HG02763 (cell line): ENCODE measurements around the gene RAD51.

Experiments
- ATAC-seq: cut with Tn5 transposase; IDR thresholded peaks from one replicate; pipeline ENCODE4 v1.9.1; 2021; ENCODE audit warnings: mild to moderate bottlenecking, moderate library complexity; ENCODE audit not compliant: unreplicated experiment

Gene RAD51

DNA sequence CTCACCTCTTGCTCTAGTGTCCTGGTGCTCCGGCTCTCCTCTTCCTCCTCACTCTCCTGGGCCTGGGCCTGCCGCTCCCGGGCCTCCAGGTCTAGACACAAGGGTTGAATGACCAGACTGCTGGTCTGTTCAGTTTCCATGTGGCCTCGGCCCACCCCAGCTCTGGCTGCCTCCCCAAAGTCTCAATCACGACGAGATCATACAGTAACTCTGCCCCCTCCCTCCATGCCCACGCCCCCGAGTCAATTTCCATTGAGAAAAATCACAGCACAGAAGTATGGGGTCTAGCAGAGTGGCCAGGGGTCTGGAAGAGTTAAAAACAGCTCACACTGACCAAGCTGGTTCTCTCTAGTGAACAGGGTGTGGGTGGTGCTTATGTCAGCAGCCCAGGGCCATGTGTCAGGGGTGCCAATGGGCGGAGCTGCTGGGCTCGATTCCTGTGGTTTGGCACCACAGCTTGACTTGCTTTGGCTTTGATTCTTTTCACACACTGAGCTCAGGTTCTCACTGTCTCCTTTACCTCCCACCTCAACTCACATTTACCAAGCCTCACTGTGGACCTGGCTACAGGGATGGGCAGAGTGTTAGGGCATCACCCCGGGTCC is 81.7 kb downstream of the RAD51 start:
- no peak for ATAC-seq
